CD4-positive, alpha-beta memory T cell (primary cell): ENCODE data around the gene MAP4K3. TPM values are rescaled to one million over a fixed set of nuclear protein-coding genes. Genes with fewer than 3 reads are reported as not detected.
A peak's percentile ranks its signal among the peaks of the same experiment; 100 is the strongest.

ENCODE experiments used
- CTCF ChIA-PET: fragments of 350-600 bp; sonication (Branson Sonifier 250); formaldehyde crosslinking; loops from one replicate; lab custom pipeline; 2021; ENCODE audit warnings: inconsistent platforms; ENCODE audit not compliant: partially characterized antibody; lab: Charles Lee
- POLR2A ChIA-PET: fragments of 350-600 bp; sonication (Branson Sonifier 250); formaldehyde crosslinking; loops from one replicate; lab custom pipeline; 2021; ENCODE audit not compliant: partially characterized antibody; lab: Charles Lee
- DNase-seq, 5 donors: peaks; one replicate each; pipeline versions ENCODE4 v3.0.0 to v3.0.0-alpha.2; 2020 to 2022; ENCODE audit warnings: mixed read lengths in 1 of 5
- H3K27ac ChIP-seq: one replicate; pipeline ENCODE4 v1.7.0; 2013; ENCODE audit warnings: low read depth, low read length
- H3K27me3 ChIP-seq: 2 replicates; pipeline ENCODE4 v1.7.0; 2013; ENCODE audit warnings: mild to moderate bottlenecking, low read length, moderate library complexity; ENCODE audit not compliant: insufficient read depth
- H3K36me3 ChIP-seq: 2 replicates; pipeline ENCODE4 v1.7.0; 2013; ENCODE audit warnings: mild to moderate bottlenecking, low read length, moderate library complexity; ENCODE audit not compliant: insufficient read depth
- H3K4me1 ChIP-seq: 2 replicates; pipeline ENCODE4 v1.7.0; 2013; ENCODE audit warnings: mild to moderate bottlenecking, low read length, moderate library complexity; ENCODE audit not compliant: insufficient read depth
- H3K4me3 ChIP-seq, 2 donors: one replicate each; pipeline ENCODE4 v1.7.0; 2013; ENCODE audit warnings: low read length in 2 of 2, mild to moderate bottlenecking in 1 of 2
- H3K9me3 ChIP-seq, 2 donors: one replicate each; pipeline ENCODE4 v1.7.0; 2013; ENCODE audit warnings: low read length in 2 of 2, control low read depth in 1 of 2; ENCODE audit not compliant: control insufficient read depth in 1 of 2
- H3K27ac Mint-ChIP-seq, 7 donors: one replicate each; pipeline ENCODE4 v1.8.0; 2020 to 2021; ENCODE audit warnings: mixed read lengths in 7 of 7, mild to moderate bottlenecking in 6 of 7, inconsistent platforms in 3 of 7, moderate library complexity in 3 of 7
- H3K27me3 Mint-ChIP-seq, 2 donors: one replicate each; pipeline ENCODE4 v1.8.0; 2020 to 2021; ENCODE audit warnings: mixed read lengths in 2 of 2
- H3K36me3 Mint-ChIP-seq, 2 donors: one replicate each; pipeline ENCODE4 v1.8.0; 2020 to 2021; ENCODE audit warnings: mixed read lengths in 2 of 2, inconsistent platforms in 1 of 2, mild to moderate bottlenecking in 1 of 2
- H3K4me1 Mint-ChIP-seq, 4 donors: one replicate each; pipeline ENCODE4 v1.8.0; 2020 to 2021; ENCODE audit warnings: mixed read lengths in 4 of 4, mild to moderate bottlenecking in 1 of 4
- H3K4me3 Mint-ChIP-seq, 8 donors: one replicate each; pipeline ENCODE4 v1.8.0; 2020 to 2021; ENCODE audit warnings: mixed read lengths in 8 of 8, mild to moderate bottlenecking in 7 of 8, moderate library complexity in 6 of 8, inconsistent platforms in 3 of 8
- H3K9me3 Mint-ChIP-seq, 8 donors: one replicate each; pipeline ENCODE4 v1.8.0; 2020 to 2021; ENCODE audit warnings: mixed read lengths in 8 of 8, mild to moderate bottlenecking in 5 of 8, inconsistent platforms in 3 of 8, moderate library complexity in 1 of 8
- intact Hi-C: fragments of 100-400 bp; cut with micrococcal nuclease; formaldehyde crosslinking; loops from one replicate; pipeline ENCODE4 v1.15.1; 2023
- polyA plus RNA-seq, 2 donors: library from polyadenylated mRNA; unstranded; fragments of 300-500 nt; fragmentation: Illumina TruSeq; gene quantifications; one replicate each; pipeline ENCODE4 v1.2.3, GENCODE V29; 2021
- total RNA-seq, 2 experiments: library from RNA; stranded (reverse); gene quantifications; one replicate each; pipeline ENCODE4 v1.2.3, GENCODE V29; 2021

Gene MAP4K3
- total and polyA plus RNA-seq, 4 experiments from 2014 or later = 1.7 to 18.1 (median 9.4) TPM

DNA sequence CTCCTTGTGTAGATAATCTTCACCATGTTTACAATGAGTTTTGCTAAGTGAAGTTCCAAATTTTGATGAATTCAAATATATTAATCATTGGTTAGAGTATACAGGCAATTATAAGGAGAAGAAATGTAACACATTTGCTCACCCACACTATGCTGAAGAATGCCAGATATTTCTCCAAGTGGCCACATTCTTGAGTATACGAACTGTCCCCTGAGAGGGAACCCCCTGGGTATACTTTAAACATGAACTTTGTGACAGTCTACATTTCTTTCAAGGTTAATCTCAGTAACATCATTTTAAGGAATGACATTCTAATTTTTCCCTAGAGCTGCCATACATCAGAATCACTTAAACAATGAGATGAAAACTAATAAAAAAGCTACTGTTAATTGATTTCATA is 153.5 kb downstream of the MAP4K3 start:
- Mint-ChIP-seq H3K9me3 (no peaks in the 10 kb centered on the region), H3K4me3 (no peak overlapping the region), H3K27ac (no peak overlapping the region), H3K4me1 (no peaks in the 10 kb centered on the region), H3K36me3 (peaks cover 10 to 18% of the 10 kb centered on the region in 2 donors), H3K27me3 (no peaks in the 10 kb centered on the region)
- Histone ChIP-seq H3K36me3 (peaks cover 4% of the 10 kb centered on the region), H3K4me3 (no peak overlapping the region), H3K27ac (no peak overlapping the region), H3K27me3 (no peaks in the 10 kb centered on the region), H3K9me3 (no peaks in the 10 kb centered on the region), H3K4me1 (no peaks in the 10 kb centered on the region)
- intact Hi-C loops = no loop called here
- no peak for DNase-seq
- ChIA-PET CTCF (interaction anchor here (1.5 kb wide), 1 partner anchor 9 kb away, joined by 3 read pairs; no protein-coding TSS in a partner anchor), POLR2A (interaction anchor here (0.6 kb wide), 1 partner anchor 44 kb away, joined by 3 read pairs; no protein-coding TSS in a partner anchor)

DNA sequence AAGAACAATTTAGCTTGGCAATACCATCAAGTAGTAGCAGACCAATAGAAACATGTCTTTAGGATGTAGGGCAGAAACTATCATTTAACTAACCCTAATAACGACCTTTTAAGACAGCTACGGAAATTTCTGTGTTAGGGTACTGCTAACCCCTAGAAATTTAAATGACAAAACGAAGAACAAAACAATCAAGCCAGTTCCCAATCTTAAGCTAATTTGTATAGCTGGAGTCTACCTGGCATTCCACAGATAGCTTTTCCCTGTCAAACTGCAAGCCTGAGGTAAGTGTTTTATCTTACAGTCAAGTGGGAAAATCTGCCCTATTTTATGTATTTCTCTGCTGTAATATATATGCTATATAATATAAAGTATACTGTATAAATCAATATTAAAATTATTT is 155.7 kb downstream of the MAP4K3 start:
- Mint-ChIP-seq H3K36me3 (peaks cover 17 to 19% of the 10 kb centered on the region in 2 donors), H3K9me3 (no peaks in the 10 kb centered on the region), H3K27me3 (no peaks in the 10 kb centered on the region), H3K4me3 (no peak overlapping the region), H3K27ac (no peak overlapping the region), H3K4me1 (no peaks in the 10 kb centered on the region)
- Histone ChIP-seq H3K9me3 (no peaks in the 10 kb centered on the region), H3K36me3 (peaks cover 4% of the 10 kb centered on the region), H3K27me3 (no peaks in the 10 kb centered on the region), H3K4me3 (no peak overlapping the region), H3K27ac (no peak overlapping the region), H3K4me1 (no peaks in the 10 kb centered on the region)
- intact Hi-C loops = no loop called here
- DNase-seq = no peak
- ChIA-PET POLR2A (no interaction called here), CTCF (no interaction called here)

- Histone ChIP-seq H3K27ac (no peak overlapping the region), H3K4me3 (no peak overlapping the region), H3K36me3 (no peaks in the 10 kb centered on the region), H3K4me1 (no peaks in the 10 kb centered on the region), H3K9me3 (no peaks in the 10 kb centered on the region), H3K27me3 (no peaks in the 10 kb centered on the region)
- intact Hi-C loops = no loop called here
- Mint-ChIP-seq H3K4me1 (no peaks in the 10 kb centered on the region), H3K36me3 (peaks cover 18 to 27% of the 10 kb centered on the region in 2 donors), H3K4me3 (no peak overlapping the region), H3K9me3 (no peaks in the 10 kb centered on the region), H3K27ac (no peak overlapping the region), H3K27me3 (no peaks in the 10 kb centered on the region)
- ChIA-PET CTCF (interaction anchor here (1.1 kb wide), 1 partner anchor 9 kb away, joined by 3 read pairs; no protein-coding TSS in a partner anchor), POLR2A (no interaction called here)
- no peak for DNase-seq
Measured at GRCh38 chr2:39275016-39275415, 162.1 kb downstream of the MAP4K3 start.

DNA sequence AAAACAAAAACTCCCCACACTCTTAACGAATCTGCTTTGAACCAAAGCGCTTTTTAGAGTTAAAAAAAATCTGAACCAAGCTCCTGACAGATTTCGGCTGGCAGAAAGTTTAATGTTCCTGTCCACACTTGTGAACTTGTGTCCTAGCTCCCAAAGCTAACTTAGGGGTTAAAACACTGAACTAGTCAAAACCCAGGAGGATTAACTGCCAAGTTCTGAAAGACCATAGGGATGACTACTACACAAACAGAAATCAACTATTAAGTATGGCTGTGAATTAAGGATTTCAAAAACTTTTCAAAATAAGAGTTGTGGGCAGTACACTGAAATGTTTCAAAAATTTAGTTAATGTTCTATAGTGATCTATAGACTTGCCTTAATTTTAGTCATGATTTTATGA is 167.1 kb downstream of the MAP4K3 start:
- no peaks in the 10 kb centered on the region for H3K9me3 ChIP-seq
- Mint-ChIP-seq H3K4me3 (no peak overlapping the region), H3K4me1 (peaks cover 7 to 16% (median 13%) of the 10 kb centered on the region in 4 donors), H3K27ac (no peak overlapping the region), H3K27me3 (no peaks in the 10 kb centered on the region), H3K9me3 (no peaks in the 10 kb centered on the region), H3K36me3 (peaks cover 9 to 10% of the 10 kb centered on the region in 2 donors)
- POLR2A ChIA-PET = no interaction called here
- CTCF ChIA-PET = no interaction called here
- no peak overlapping the region for H3K27ac ChIP-seq
- no peak overlapping the region for H3K4me3 ChIP-seq
- H3K4me1 ChIP-seq = peaks cover 15% of the 10 kb centered on the region
- DNase-seq = no peak
- H3K27me3 ChIP-seq = no peaks in the 10 kb centered on the region
- intact Hi-C loops = no loop called here
- no peaks in the 10 kb centered on the region for H3K36me3 ChIP-seq

GRCh38 chr2:39266916-39267434 is 170.1 kb downstream of the MAP4K3 start:
- CTCF ChIA-PET = no interaction called here
- POLR2A ChIA-PET = no interaction called here
- intact Hi-C loops = no loop called here

GRCh38 chr2:39266139-39266805 is 170.8 kb downstream of the MAP4K3 start:
- ChIA-PET POLR2A (no interaction called here), CTCF (no interaction called here)
- Histone ChIP-seq H3K4me1 (peaks cover 20% of the 10 kb centered on the region), H3K27me3 (no peaks in the 10 kb centered on the region), H3K4me3 (no peak overlapping the region), H3K27ac (no peak overlapping the region), H3K9me3 (no peaks in the 10 kb centered on the region), H3K36me3 (no peaks in the 10 kb centered on the region)
- intact Hi-C loops = no loop called here
- no peak for DNase-seq
- Mint-ChIP-seq H3K27ac (peak overlapping the region in 5 of 7 donors; percentile 5 to 85 (median 35)), H3K4me1 (peaks cover 9 to 21% (median 17%) of the 10 kb centered on the region in 4 donors), H3K9me3 (no peaks in the 10 kb centered on the region), H3K4me3 (peak overlapping the region in 4 of 8 donors; percentile 22 to 41 (median 32)), H3K27me3 (no peaks in the 10 kb centered on the region), H3K36me3 (peaks cover 11 to 21% of the 10 kb centered on the region in 2 donors)

More at GRCh38 chr2:39266916-39267434, 170.1 kb downstream of the MAP4K3 start:
- no peaks in the 10 kb centered on the region for H3K27me3 ChIP-seq
- H3K36me3 ChIP-seq = no peaks in the 10 kb centered on the region
- no peak overlapping the region for H3K4me3 ChIP-seq
- Mint-ChIP-seq H3K36me3 (peaks cover 11 to 15% of the 10 kb centered on the region in 2 donors), H3K27me3 (no peaks in the 10 kb centered on the region), H3K4me3 (no peak overlapping the region), H3K9me3 (no peaks in the 10 kb centered on the region), H3K27ac (no peak overlapping the region), H3K4me1 (peaks cover 9 to 21% (median 17%) of the 10 kb centered on the region in 4 donors)
- DNase-seq = no peak
- H3K4me1 ChIP-seq = peaks cover 20% of the 10 kb centered on the region
- H3K27ac ChIP-seq = no peak overlapping the region
- no peaks in the 10 kb centered on the region for H3K9me3 ChIP-seq

- no peaks in the 10 kb centered on the region for H3K27me3 Mint-ChIP-seq
- Histone ChIP-seq H3K4me3 (no peak overlapping the region), H3K4me1 (peaks cover 20% of the 10 kb centered on the region), H3K9me3 (no peaks in the 10 kb centered on the region), H3K27me3 (no peaks in the 10 kb centered on the region), H3K36me3 (no peaks in the 10 kb centered on the region), H3K27ac (no peak overlapping the region)
- peaks cover 9 to 21% (median 17%) of the 10 kb centered on the region in 4 donors for H3K4me1 Mint-ChIP-seq
- H3K9me3 Mint-ChIP-seq = no peaks in the 10 kb centered on the region
- CTCF ChIA-PET = no interaction called here
- POLR2A ChIA-PET = no interaction called here
- intact Hi-C loops = no loop called here
- no peak for DNase-seq
- peak overlapping the region; percentile 4 to 81 (median 46) for H3K27ac Mint-ChIP-seq
- H3K4me3 Mint-ChIP-seq = peak overlapping the region in 1 of 8 donors; percentile 26
- H3K36me3 Mint-ChIP-seq = peaks cover 14 to 24% of the 10 kb centered on the region in 2 donors
Measured at GRCh38 chr2:39265315-39265714, 171.8 kb downstream of the MAP4K3 start.
